ENCODE measurements around the gene LDLRAD2.

LDLRAD2 gene

GRCh38 chr1:21841852-21842466 lies 29.9 kb downstream of the LDLRAD2 start:
- no peak for DNase-seq (ENCODE audit: extremely low read depth in 1 of 2, low read depth in 1 of 2)

DNA sequence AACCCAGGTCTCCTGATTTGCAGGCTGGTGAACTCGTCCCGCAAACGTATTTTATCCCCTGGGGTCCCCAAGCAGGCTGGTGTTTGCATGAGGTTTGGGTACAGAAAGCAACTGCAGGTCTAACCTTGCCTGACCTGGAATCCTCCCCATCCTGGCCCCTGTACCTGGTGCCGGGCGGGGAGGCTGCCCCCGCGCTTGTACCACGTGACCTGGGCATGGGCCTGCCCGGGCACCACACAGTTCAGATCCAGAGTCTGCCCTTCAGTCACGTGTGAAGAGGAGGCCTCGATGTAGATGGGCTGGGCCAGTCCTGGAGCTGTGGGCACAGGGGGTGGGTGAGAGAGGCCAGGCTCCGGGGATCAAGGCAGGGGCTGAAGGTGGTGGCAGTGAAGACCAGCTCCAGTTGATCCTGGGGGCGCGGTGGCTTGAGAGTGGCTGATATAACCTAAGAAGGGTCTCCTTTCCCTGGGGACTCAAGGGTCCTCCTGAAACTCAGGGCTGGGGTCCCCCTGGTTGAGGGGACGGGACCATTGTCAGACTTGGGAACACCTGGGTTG lies 30.6 kb downstream of the LDLRAD2 start:
- no peak for DNase-seq (ENCODE audit: extremely low read depth in 1 of 2, low read depth in 1 of 2)

GRCh38 chr1:21843208-21843607 lies 31.1 kb downstream of the LDLRAD2 start:
- DNase-seq (ENCODE audit: extremely low read depth in 1 of 2, low read depth in 1 of 2) = no peak

GRCh38 chr1:21843996-21844395 lies 31.9 kb downstream of the LDLRAD2 start:
- no peak for DNase-seq (ENCODE audit: extremely low read depth in 1 of 2, low read depth in 1 of 2)

GRCh38 chr1:21845646-21846641 lies 33.9 kb downstream of the LDLRAD2 start:
- DNase-seq (ENCODE audit: extremely low read depth in 1 of 2, low read depth in 1 of 2) = no peak

- DNase-seq (ENCODE audit: extremely low read depth in 1 of 2, low read depth in 1 of 2) = no peak
Measured at GRCh38 chr1:21847223-21848205, 35.4 kb downstream of the LDLRAD2 start.

DNA sequence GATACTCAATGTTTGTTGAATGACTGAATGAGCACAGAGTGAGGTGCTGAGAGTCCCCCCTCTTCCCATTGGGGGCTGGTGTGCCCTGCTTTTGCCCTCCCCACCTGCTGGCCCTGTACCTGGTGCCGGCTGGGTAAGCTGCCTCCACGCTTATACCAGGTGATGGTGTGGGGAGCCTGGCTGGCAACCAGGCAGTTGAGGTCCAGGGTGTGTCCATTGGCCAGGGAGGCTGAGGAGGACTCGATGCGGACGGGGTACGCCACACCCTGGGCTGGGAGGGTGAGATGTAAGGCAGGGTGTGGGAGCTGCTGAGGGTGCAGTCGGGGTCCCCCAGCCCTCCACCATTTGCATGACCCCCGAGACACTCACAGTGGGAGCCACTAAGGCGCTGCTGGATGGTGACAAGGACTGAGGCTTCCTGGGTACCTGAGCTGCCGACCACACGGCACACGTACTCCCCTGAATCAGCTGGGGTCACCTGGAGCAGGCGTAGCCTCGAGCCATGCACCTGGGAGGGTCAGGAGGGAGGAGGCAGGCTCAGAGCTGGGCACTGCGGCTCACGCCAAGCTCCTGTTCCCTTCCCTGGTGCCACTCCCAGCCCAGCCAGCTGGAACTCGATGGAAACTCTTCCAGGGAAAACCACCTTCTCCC lies 36.6 kb downstream of the LDLRAD2 start:
- DNase-seq (ENCODE audit: extremely low read depth in 1 of 2, low read depth in 1 of 2) = no peak

GRCh38 chr1:21849909-21850576 lies 38.0 kb downstream of the LDLRAD2 start:
- no peak for DNase-seq (ENCODE audit: extremely low read depth in 1 of 2, low read depth in 1 of 2)

DNA sequence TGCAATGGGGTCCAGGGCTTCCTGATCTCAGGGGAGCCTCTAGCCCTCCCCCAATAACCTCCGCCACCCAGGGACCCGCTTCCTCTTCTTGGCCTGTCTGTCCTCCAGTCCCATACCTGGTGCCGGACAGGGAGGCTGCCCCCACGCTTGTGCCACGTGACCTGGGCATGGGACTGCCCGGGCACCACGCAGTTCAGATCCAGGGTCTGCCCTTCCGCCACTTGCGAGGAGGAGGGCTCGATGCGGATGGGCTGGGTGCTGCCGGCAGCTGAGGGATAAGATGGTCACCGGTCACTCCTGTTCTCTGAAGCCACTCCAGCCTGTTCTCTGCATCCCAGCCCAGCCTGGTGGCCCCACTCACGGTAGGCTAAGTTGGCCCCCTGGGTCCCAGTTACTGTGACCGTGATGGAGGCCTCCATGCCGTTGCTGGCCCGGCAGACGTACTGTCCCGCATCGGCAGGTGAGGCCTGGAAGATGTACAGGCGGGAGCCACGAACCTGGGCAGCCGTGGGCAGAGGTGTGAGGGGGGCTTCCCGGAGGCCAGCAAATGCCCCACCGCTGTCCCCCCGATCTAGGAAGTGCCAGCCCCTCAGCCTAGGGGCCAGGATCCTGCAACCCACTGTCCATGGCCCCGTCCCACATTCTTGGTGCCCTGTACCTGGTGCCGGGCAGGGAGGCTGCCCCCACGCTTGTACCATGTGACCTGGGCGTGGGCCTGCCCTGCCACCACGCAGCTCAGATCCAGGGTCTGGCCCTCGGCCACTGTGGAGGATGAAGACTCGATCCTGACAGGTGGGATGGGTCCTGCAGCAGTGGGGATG lies 39.6 kb downstream of the LDLRAD2 start:
- no peak for DNase-seq (ENCODE audit: extremely low read depth in 1 of 2, low read depth in 1 of 2)

GRCh38 chr1:21852282-21853130 lies 40.4 kb downstream of the LDLRAD2 start:
- no peak for DNase-seq (ENCODE audit: extremely low read depth in 1 of 2, low read depth in 1 of 2)

GRCh38 chr1:21853131-21853427 lies 41.0 kb downstream of the LDLRAD2 start:
- DNase-seq (ENCODE audit: extremely low read depth in 1 of 2, low read depth in 1 of 2) = no peak

- no peak for DNase-seq (ENCODE audit: extremely low read depth in 1 of 2, low read depth in 1 of 2)
Measured at GRCh38 chr1:21854090-21854750, 42.2 kb downstream of the LDLRAD2 start.

DNA sequence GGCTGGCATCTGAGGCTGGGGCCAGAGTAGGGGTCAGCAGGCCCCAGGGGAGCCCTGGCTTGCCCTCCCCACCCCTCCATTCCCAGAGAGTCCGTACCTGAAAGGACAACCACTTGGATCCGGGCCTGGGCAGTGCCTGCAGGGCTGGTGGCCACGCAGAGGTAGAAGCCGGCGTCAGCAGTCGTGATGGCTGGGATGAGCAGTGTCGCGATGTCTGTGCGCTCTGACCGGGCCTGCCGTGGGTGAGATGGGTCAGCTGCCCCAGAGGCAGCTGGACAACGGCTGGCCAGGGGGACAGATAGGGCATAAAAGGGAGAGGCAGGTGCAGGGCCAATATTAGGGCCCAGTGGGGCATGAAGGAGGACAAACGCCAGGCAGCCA lies 42.7 kb downstream of the LDLRAD2 start:
- DNase-seq (ENCODE audit: extremely low read depth in 1 of 2, low read depth in 1 of 2) = no peak

DNA sequence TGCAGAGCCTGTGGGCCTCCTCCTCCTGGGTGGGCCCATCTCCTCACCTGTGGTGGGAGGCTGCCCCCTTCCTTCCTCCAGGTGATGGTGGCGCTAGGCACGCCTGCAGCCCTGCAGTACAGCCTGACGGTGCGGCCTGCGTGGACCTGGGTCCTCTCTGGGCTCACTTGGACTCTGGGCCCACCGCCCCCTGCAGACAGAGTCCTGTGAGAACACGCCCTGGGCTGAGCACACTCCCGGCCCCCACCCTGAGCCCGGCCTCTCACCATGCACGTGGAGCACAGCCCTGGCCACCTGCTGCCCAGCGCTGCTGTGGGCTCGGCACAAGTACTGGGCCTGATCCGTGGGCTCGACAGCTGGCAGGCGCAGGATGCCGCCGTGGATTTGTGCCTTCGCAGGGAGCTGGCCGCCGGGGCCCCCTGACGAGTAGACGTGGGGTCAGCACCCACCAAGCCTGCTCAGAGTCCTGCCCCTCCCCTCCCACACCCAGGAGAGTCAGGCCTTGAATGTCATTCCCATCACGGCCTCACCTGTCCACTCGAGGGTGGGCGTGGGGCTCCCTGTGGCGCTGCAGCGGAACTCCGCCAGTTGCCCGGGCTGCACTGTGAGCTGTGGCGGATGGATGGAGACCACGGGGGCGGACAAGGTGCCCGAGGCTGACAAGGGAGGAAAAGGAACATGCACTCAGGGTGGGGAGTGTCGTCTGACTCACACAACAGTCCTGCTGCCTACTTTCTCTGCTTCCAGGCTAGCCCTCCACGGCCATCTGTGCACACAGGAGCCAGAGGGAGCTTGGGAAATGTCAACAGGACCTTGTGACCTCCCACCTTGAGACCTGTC lies 43.4 kb downstream of the LDLRAD2 start:
- no peak for DNase-seq (ENCODE audit: extremely low read depth in 1 of 2, low read depth in 1 of 2)

- DNase-seq (ENCODE audit: extremely low read depth in 1 of 2, low read depth in 1 of 2) = no peak
Measured at GRCh38 chr1:21857142-21857839, 45.2 kb downstream of the LDLRAD2 start.
